ENCODE results near the gene DPYSL5.

GRCh38 chr2:26892133-26892532 lies 44.2 kb downstream of the DPYSL5 start:
- TF ChIP-seq POLR2A (IDR thresholded peaks at IDR 0.05) (no peak), CTCF (IDR thresholded peaks at IDR 0.05) (no peak), POLR2AphosphoS5 (IDR thresholded peaks at IDR 0.05) (no peak)
